GM19035 (cell line): ENCODE measurements around the gene POLR1A.

Experiments
- ATAC-seq: cut with Tn5 transposase; IDR thresholded peaks from one replicate; pipeline ENCODE4 v1.9.1; 2021; ENCODE audit not compliant: unreplicated experiment

POLR1A gene

GRCh38 chr2:86097114-86097896, 8.4 kb downstream of the POLR1A start:
- ATAC-seq: no peak

- no peak for ATAC-seq
These were observed 11.5 kb downstream of the POLR1A start for GRCh38 chr2:86094229-86094628.

- no peak for ATAC-seq
These were observed 17.5 kb downstream of the POLR1A start for GRCh38 chr2:86087936-86088850.

DNA sequence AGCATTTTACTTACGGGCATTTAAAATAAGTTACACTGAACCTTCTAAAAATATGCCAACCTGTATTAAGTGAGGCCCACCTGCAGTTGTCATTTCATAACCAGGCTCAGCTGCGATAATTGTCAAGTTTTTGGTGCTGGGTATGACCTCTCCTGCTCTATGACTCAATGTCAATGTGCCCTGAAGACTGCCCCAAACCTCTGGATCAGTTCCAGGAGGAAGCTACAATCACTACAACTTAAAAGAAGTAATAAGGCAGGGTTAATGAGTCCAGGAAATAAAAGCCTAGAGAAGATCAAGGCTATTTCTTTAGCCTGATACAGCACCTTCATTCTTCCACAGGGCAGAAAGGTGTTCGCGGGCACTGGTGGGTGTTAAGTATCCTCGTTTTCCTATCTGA, 22.9 kb downstream of the POLR1A start:
- no peak for ATAC-seq

DNA sequence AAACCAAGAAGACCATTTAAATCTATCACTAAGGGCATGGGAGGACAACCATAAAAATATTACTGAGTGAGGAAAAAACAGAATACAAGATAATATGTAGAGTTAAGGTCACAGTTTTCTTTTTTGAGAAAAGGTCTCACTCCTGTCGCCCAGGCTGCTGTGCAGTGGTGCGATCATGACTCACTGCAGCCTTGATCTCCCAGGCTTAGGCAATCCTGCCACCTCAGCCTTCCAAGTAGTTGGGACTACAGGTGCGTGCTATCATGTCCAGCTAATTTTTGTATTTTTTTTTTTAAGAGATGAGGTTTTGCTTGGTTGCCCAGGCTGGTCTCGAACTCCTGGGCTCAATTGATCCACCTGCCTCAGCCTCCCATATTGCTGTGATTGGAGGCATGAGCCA, 24.0 kb downstream of the POLR1A start:
- no peak for ATAC-seq

- peak; percentile 76 for ATAC-seq
These were observed 25.4 kb downstream of the POLR1A start for GRCh38 chr2:86079981-86080911.

- no peak for ATAC-seq
These were observed 26.7 kb downstream of the POLR1A start for GRCh38 chr2:86078774-86079545.

- no peak for ATAC-seq
These were observed 29.8 kb downstream of the POLR1A start for GRCh38 chr2:86075886-86076285.

DNA sequence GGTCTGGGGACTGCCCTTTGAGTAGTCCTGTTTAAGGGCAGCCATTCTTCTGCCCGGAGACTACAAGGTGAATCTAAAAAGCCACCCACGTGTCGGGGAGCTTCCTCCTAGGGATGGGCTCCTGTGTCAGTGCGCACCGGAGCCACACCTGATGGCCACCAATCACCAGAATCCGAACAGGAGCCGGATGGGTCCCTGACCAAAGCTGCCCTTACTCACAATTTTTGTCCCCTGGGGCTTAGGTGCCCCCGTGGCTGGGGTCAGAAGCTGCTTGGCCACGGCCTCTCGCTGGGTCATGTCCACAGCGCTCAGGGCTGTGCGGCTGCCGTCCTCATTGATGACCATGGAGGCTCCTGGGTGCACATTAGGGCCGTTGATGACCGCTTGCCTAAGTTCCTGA, 30.9 kb downstream of the POLR1A start:
- no peak for ATAC-seq

DNA sequence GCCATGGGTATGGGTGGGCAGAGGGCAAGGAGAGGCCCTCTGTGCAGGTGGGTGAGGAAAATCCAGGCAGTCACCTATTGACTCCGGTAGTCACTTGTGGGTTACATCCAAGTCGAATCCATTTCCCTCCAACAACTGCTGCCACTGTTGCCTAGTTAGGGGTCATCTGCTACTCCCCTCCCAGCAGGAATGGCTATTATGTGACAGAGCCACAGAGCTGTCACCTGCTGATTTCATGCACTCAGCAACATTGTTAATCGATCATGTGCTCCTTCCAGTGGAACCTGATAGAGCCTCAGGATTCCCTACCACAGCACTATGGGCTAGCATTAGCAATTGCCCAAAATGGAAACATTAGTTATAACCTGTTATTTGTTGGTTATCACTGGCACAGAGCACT, 31.4 kb downstream of the POLR1A start:
- no peak for ATAC-seq

- no peak for ATAC-seq
These were observed 32.5 kb downstream of the POLR1A start for GRCh38 chr2:86073225-86073624.

DNA sequence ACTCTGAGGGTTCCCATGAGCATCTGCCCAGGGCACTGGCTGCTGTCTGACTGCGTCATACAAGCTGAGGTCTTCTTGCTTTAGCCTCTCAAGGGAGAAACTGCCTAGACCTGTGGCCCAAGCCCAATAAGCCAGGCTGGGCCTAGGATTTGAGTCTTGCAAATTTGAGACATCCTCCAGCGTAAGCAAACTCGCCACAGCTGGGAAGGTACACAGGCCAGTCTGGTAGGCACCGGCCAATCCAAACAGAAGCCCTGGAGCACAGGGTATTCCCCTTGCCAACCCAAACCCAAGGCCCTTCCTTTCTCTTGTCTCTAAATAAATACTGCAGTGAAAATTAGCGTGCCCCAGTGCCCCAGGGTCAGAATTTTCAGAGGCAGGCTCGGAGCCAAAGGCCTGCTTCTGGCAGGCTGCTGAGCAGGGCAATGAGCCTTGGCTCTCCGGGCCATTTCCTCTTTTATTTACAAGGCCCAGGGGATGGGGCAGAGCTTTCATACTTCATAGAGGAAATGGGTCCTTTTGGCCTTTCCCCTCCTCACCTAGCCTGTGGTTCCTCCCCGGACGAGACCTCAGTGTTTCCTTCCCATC, 33.3 kb downstream of the POLR1A start:
- ATAC-seq: no peak

GRCh38 chr2:86070868-86071267, 34.8 kb downstream of the POLR1A start:
- no peak for ATAC-seq

DNA sequence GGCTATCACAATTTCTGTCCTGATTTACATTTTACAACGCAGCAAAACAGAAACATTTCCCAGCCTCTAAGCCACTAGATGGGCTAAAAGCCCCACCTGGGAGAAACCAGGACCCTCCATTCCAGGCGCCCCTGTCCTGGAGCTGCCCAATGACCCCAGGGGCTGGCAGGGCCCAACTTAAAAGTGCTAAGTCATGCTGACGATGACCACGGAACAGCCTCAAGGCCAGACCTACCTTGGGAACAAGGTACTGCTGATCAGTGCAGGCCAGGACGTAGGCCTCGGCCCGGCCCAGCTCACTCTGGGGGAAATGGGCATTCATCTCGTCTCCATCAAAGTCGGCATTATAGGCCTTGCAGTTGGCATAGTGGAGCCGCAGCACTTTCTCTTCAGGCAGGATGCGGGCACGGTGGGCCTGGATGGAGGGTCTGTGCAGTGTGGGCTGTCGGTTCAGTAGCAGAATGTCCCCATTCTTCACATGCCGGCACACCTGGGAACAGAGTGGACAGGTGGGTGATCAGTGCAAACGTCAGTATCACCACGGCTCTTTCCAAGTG, 35.8 kb downstream of the POLR1A start:
- ATAC-seq: no peak

DNA sequence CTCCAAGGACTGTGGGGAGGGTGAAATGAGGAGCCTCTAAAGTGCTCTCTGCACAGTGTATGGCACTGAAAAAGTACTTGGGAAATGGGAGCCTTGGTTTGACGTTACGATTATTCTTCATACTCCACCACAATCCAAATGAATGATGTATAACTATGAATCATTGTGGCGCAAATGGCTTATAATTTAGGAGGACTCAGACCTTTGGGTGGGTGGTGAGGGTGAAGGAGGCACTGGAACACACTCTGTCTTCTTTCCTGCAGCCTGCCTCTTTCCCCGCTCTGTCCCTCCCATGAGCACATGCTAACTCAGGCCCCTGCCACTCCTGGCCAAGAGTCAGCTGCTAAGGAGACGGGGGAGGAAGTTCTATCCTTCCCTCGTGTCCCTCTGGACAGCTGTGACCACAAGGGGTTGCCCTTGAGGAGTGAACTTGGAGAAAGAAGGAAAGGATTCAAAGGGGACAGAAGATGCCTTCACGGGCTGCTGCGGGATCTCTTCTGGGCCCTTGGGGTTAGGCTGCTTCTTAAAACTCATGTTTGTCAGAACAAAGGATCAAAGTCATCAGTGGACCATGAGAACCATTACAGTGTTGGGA, 36.5 kb downstream of the POLR1A start:
- ATAC-seq: no peak

DNA sequence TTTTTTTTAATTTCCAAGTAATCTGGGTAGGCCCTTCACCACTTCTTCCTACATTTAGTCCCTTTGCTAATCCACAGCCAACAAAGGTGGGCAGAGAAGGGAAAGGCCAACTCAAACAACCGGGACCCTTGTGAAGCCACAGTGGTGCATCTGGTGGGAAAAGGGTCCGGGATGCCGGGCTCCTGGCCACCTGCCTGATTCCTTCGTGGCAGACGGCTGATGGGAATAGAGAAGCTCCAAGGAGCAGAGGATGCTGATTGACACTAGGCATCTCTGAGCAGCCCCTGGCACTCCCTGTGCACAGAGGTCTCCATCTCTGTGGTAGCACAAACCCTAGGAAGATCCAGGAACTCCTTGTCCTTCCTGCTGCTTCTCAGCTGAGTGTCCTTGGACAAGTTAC, 37.0 kb downstream of the POLR1A start:
- ATAC-seq: no peak

- ATAC-seq: no peak
These were observed 37.5 kb downstream of the POLR1A start for GRCh38 chr2:86068136-86068588.

DNA sequence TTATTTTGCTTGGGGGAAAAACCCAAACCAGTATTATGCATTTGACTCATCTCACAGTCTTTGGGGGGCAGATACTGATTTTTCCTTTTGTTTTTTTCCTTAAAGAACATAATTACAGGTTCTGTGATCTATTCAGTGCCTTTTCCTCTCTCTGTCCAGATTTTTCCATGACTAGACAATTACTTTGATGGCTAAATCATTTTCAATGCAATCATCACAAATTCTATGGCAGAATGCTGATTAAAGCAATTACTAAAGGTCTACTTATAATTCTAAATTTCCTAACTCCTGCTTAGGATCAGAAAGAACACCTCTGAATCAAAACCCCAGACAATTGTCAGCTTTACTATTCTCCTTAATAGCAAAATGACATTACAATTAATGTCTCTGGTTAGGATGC, 38.8 kb downstream of the POLR1A start:
- no peak for ATAC-seq

- ATAC-seq: no peak
These were observed 39.6 kb downstream of the POLR1A start for GRCh38 chr2:86066007-86066578.
